HG03135 (cell line): Measurements from ENCODE around the gene HACL1.
"Not testable (repeated sequence)": the region's sequence is repeated elsewhere in the genome, so short reads cannot be mapped to it uniquely, and the experiment has no call there.

ENCODE experiments used
- ATAC-seq: cut with Tn5 transposase; IDR thresholded peaks from one replicate; pipeline ENCODE4 v1.9.1; 2021; ENCODE audit warnings: mild to moderate bottlenecking, moderate library complexity; ENCODE audit not compliant: unreplicated experiment

HACL1 gene

GRCh38 chr3:15630646-15631350 is 29.4 kb upstream of the HACL1 start:
- ATAC-seq, result peak; percentile 41

GRCh38 chr3:15629860-15630597 is 28.7 kb upstream of the HACL1 start:
- ATAC-seq, result peak; percentile 95

- no peak for ATAC-seq
Measured at GRCh38 chr3:15628967-15629366, 27.6 kb upstream of the HACL1 start.

GRCh38 chr3:15623535-15624440 is 22.4 kb upstream of the HACL1 start:
- no peak for ATAC-seq

GRCh38 chr3:15619659-15620464 is 18.5 kb upstream of the HACL1 start:
- ATAC-seq, result not testable (repeated sequence)

- ATAC-seq, result no peak
Measured at GRCh38 chr3:15616053-15616452, 14.7 kb upstream of the HACL1 start.

- no peak for ATAC-seq
Measured at GRCh38 chr3:15614958-15615357, 13.6 kb upstream of the HACL1 start.

- no peak for ATAC-seq
Measured at GRCh38 chr3:15612001-15612400, 10.6 kb upstream of the HACL1 start.

- ATAC-seq, result no peak
Measured at GRCh38 chr3:15611018-15611417, 9.6 kb upstream of the HACL1 start.

- no peak for ATAC-seq
Measured at GRCh38 chr3:15610082-15610759, 8.9 kb upstream of the HACL1 start.

GRCh38 chr3:15606434-15606891 is 5.1 kb upstream of the HACL1 start:
- ATAC-seq, result no peak

GRCh38 chr3:15604584-15604983 is 3.2 kb upstream of the HACL1 start:
- not testable (repeated sequence) for ATAC-seq

GRCh38 chr3:15602816-15603215 is 1.4 kb upstream of the HACL1 start:
- not testable (repeated sequence) for ATAC-seq

GRCh38 chr3:15602146-15602536 is 772 bp upstream of the HACL1 start:
- peak; percentile 10 for ATAC-seq

GRCh38 chr3:15601046-15601398 is 347 bp downstream of the HACL1 start:
- peak; percentile 19 for ATAC-seq

GRCh38 chr3:15595955-15596354 is 5.4 kb downstream of the HACL1 start:
- no peak for ATAC-seq

GRCh38 chr3:15592968-15593367 is 8.4 kb downstream of the HACL1 start:
- ATAC-seq, result no peak

GRCh38 chr3:15591928-15592327 is 9.4 kb downstream of the HACL1 start:
- no peak for ATAC-seq

- no peak for ATAC-seq
Measured at GRCh38 chr3:15591242-15591641, 10.1 kb downstream of the HACL1 start.
